PC-3 (cell line): ENCODE results near the gene HAND2.

Experiments
- EZH2 ChIP-seq: fragments of 300-600 bp; sonication (generic); IDR thresholded peaks from one replicate; pipeline ENCODE4 v1.6.1; 2017; ENCODE audit warnings: antibody characterized with exemption, mild to moderate bottlenecking, low read length; ENCODE audit not compliant: unreplicated experiment
- EZH2phosphoT487 ChIP-seq: fragments of 300-600 bp; sonication (generic); IDR thresholded peaks from 2 replicates; pipeline ENCODE4 v1.6.1; 2018; ENCODE audit warnings: mild to moderate bottlenecking, antibody characterized with exemption, low read length, borderline replicate concordance
- TF ChIP-seq, protein P1 (sequence below): fragments of 300-600 bp; sonication (generic); conservative IDR thresholded peaks from 2 replicates; pipeline ENCODE4 v1.5.1; 2017; ENCODE audit warnings: antibody characterized with exemption, low read depth, mild to moderate bottlenecking, low read length

DNA sequence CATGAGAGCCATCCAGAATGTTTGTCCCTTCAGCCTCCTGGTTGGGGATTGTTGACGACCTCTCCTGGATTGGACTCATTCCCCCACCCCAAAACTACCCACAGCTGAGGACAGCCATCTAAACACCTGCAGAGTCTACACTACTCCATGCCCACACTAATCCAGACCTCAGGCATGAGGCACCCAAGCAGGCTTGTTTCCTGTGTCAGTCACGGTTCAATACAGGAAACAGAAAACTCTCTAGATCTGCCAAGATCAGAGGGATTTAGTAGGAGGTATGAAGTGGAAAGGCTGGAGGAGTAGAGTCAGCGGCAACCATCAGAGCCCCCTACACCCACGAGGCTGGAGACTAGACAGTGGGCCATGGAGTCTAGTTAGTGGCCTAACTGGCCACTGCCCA lies 37.7 kb downstream of the HAND2 start:
- TF ChIP-seq, protein P1, sequence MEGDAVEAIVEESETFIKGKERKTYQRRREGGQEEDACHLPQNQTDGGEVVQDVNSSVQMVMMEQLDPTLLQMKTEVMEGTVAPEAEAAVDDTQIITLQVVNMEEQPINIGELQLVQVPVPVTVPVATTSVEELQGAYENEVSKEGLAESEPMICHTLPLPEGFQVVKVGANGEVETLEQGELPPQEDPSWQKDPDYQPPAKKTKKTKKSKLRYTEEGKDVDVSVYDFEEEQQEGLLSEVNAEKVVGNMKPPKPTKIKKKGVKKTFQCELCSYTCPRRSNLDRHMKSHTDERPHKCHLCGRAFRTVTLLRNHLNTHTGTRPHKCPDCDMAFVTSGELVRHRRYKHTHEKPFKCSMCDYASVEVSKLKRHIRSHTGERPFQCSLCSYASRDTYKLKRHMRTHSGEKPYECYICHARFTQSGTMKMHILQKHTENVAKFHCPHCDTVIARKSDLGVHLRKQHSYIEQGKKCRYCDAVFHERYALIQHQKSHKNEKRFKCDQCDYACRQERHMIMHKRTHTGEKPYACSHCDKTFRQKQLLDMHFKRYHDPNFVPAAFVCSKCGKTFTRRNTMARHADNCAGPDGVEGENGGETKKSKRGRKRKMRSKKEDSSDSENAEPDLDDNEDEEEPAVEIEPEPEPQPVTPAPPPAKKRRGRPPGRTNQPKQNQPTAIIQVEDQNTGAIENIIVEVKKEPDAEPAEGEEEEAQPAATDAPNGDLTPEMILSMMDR: no peak
- TF ChIP-seq EZH2phosphoT487: no peak
- no peak for TF ChIP-seq EZH2
